Erythroblast (primary cell): ENCODE results near the gene MAP2K1.
"Not testable (repeated sequence)": the region's sequence is repeated elsewhere in the genome, so short reads cannot be mapped to it uniquely, and the experiment has no call there.

Experiments used
- DNase-seq, 2 experiments: peaks; one replicate each; lab custom pipeline; 2025; lab: John Stamatoyannopoulos, UW
- GATA1 ChIP-seq: IDR thresholded peaks from 2 replicates; pipeline ENCODE4 v1.6.1; 2011; ENCODE audit warnings: low read depth, mild to moderate bottlenecking, control low read depth, low read length, moderate library complexity
- POLR2A ChIP-seq: IDR thresholded peaks from 2 replicates; pipeline ENCODE4 v1.6.1; 2011; ENCODE audit warnings: mild to moderate bottlenecking, low read length

The MAP2K1 gene

DNA sequence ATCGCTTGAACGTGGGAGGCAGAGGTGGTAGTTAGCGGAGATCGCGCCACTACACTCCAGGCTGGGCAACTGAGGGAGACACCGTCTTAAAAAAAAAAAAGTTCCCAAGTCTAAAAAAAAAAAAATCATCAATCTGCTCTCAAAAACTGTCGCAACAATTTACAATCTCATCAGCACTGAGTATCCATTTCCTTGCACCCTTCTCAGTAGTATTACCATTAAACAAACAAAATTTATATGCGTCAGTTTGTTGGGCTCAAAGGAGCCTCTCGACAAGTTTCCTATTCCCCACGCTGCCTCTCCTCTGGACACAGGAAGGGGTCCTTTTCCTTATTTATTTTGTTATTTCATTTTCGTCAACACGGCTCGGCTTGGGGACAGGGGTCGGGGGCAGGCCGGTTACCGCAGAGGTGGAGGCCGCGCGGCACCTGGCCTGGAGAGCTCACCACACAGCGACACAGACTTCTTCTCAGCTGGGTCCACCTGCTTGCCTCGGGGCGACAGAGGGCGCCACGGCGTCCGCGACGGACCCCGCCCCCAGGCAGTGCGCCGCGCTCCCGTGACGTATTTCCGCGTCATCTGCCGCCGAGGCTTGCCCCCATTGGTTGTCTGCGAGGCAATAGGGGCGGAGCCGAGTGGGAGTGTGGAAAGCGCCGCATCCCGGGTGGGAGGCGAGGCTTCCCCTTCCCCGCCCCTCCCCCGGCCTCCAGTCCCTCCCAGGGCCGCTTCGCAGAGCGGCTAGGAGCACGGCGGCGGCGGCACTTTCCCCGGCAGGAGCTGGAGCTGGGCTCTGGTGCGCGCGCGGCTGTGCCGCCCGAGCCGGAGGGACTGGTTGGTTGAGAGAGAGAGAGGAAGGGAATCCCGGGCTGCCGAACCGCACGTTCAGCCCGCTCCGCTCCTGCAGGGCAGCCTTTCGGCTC lies at the start of gene MAP2K1:
Gene MAP2K1 (plus strand): TSS at position 709 of the 920 bp plus-strand sequence. CDS start 436 bp downstream, outside the sequence.
- TF ChIP-seq GATA1 = no peak
- TF ChIP-seq POLR2A = peak; percentile 85
- peak; percentile 98 to 99 for DNase-seq

DNA sequence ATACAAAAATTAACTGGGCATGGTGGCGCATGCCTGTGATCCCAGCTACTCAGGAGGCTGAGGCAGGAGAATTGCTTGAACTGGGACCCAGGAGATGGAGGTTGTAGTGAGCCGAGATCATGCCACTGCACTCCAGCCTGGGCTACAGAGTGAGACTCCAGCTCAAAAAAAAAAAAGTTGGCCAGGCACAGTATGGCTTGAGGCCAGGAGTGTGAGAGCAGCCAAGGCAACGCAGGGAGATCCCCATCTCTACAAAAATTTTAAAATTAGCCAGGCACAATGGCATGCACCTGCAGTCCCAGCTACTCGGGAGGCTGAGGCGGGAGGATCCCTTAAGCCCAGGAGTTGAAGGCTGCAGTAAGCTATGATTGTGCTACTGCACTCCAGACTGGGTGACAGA lies 38.2 kb upstream of the MAP2K1 start:
- not testable (repeated sequence) for DNase-seq

DNA sequence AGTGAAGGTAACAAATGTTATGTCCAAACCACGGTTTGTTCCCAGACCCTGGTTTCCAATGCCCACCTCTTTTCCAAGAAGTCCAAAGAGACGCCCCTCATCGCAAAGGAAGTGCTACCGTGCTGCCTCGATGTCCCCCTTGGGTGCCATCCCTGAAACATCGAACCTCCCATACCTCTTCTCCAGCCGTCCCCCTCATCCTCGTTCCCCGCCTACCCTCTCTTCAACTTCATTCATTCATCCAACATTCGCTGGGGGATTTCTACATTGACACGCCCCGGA lies 30.7 kb upstream of the MAP2K1 start:
- no peak for TF ChIP-seq POLR2A
- no peak for TF ChIP-seq GATA1
- DNase-seq = no peak

GRCh38 chr15:66356359-66357236 lies 30.1 kb upstream of the MAP2K1 start, which contains the start of gene TIPIN:
Gene TIPIN, minus strand, starts transcription at chr15:66356685. Its CDS starts 3,738 bp downstream, at chr15:66352947.
- peak; percentile 97 to 98 for DNase-seq
- TF ChIP-seq POLR2A = peak; percentile 84
- no peak for TF ChIP-seq GATA1

- DNase-seq = no peak
- TF ChIP-seq POLR2A (no peak), GATA1 (no peak)
Measured at GRCh38 chr15:66359740-66360139, 27.0 kb upstream of the MAP2K1 start.

- DNase-seq = not testable (repeated sequence)
Measured at GRCh38 chr15:66361745-66362460, 24.8 kb upstream of the MAP2K1 start.

GRCh38 chr15:66362776-66363175 lies 23.9 kb upstream of the MAP2K1 start:
- no peak for DNase-seq
- TF ChIP-seq GATA1 (no peak), POLR2A (no peak)

DNA sequence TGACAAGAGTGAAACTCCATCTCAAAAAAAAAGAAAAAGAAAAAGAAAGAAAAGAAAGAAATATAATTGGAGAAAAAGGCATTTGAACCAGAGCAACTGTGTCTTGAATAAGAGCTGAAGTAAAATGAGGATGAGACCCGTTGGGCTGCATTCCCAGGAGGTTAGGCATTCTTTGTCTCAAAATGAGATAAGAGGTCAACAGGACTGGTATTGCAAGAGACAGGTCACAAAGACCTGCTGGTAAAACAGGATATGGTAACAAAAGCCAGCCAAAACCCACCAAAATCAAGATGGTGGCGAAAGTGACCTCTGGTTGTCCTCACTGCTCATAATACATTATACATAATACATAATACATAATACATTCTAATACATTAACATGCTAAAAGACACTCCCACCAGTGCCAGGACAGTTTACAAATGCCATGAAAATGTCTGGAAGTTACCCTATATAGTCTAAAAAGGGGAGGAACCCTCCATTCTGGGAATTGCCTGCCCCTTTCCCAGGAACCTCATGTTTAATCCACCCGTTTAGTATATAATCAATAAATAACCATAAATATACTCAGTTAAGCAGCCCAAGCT lies 21.7 kb upstream of the MAP2K1 start:
- TF ChIP-seq POLR2A (no peak), GATA1 (no peak)
- no peak for DNase-seq

DNA sequence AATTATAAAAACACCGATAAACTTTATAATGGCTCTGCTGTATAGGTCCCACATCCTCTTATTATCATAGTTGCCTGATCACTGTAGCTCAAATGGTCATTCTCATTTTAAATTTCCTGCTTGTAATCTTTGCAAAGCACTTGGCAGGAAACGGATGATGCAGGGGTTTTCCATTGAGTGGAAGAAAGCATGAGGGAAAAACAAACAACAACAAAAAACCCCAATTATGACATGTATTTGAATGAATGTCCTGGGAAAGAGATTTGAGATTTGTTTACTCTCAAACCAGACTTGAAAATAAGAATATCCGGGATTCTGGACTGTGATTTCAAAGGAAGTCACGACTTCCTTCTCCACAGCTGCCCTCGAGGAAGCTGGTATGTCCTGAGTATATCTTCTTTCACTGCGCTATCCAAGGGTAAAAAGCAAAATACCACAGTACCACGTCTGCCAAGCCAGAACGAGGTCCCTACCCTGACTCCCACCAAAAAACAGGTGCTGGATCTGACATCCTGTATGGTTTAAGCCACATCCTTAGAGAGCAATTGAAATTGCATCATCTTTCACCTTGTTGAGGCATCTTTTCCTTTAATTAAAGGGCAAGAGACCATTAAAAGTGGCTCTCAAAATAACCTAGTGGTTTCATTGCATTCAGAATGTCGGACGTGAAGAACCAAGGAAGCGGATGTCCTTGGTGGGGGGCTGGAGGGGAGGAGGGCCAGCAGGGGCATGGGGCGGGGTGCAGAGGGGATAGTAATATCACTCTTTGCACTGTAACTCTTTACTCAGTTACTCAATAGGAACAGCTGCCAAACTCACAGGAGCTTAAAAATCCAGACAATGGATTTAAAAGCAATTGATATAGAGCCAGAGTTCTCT lies 16.7 kb upstream of the MAP2K1 start:
- TF ChIP-seq GATA1 = no peak
- no peak for TF ChIP-seq POLR2A
- no peak for DNase-seq

DNA sequence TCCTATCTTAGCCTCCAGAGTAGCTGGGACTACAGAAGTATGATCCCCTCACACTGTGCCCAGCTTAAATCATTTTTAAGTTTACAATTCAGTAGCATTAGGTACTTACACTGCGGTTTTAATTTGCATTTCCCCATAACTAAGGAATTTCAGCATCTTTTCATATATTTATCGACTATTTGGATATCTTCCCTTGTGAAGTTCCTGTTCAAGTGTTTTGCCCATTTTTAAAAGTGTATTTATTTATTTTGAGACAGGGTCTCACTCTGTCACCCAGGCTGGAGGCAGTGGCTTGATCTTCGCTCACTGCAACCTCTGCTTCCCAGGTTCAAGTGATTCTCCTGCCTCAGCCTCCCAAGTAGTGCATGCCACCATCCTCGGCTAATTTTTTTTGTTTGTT lies 12.5 kb upstream of the MAP2K1 start:
- TF ChIP-seq GATA1 (no peak), POLR2A (no peak)
- no peak for DNase-seq

GRCh38 chr15:66378814-66379430 lies 7.8 kb upstream of the MAP2K1 start:
- DNase-seq = no peak
- no peak for TF ChIP-seq GATA1
- TF ChIP-seq POLR2A = no peak

DNA sequence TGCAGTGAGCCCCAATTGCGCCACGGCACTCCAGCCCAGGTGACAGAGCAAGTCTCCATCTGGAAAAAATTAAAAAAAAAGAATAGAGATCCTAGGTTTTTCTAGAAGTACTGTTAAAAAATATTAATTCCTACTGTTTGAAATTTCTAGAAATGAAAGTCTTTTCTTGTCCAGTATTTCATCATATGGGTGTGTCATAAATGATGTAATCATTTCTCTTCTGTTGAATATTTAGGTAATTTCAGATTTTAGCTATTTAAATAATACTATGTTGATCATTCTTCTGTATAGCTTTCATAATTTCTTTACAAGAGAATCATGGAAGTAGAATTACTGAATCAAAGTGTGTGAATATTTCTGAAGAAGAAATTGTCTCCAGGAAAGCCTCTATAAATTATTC lies 5.3 kb upstream of the MAP2K1 start:
- DNase-seq = peak in 1 of 2 experiments; percentile 15
